Measurements from ENCODE around the gene NME9. TPM values are rescaled to one million over a fixed set of nuclear protein-coding genes. Genes with fewer than 3 reads are reported as not detected.
"Not testable (repeated sequence)": the region's sequence is repeated elsewhere in the genome, so short reads cannot be mapped to it uniquely, and the experiment has no call there.

Gene NME9
- total and polyA plus RNA-seq, 2 donors (not counting 3 experiments of a cell fraction or from before 2014, with no cell fraction given): 0.08 TPM; not detected in 1

DNA sequence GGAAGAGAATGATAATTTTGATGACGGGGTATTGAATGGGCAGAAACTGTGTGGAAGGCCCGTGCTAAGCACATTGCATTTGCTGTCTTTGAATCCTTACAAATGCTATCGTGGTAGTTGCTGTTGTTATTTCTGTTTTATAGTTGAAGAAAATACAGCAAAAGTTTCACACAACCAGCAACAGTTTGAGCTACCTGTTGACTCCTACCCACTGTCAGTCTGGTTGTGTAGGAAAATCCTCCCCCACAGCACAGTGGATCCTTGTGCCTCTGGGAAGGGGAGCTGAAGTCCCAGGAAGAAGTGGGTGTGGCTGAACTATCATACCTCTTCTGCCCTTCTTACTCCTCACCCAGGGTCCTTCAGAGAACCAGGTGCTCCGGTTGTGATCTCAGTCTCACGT lies 48.2 kb upstream of the NME9 start:
- no TSS peak for BruUV-seq (replicated peaks)
- no peak for FAIRE-seq
- no peaks in the 10 kb centered on the region for H3K79me2 ChIP-seq (ENCODE audit: control insufficient read depth, insufficient read depth, low read length)
- no peaks in the 10 kb centered on the region for H4K20me1 ChIP-seq (replicated peaks; ENCODE audit: control insufficient read depth, extremely low read depth, insufficient read depth, low read length)
- intact Hi-C loops (cut with micrococcal nuclease): no loop called here
- H3K27ac ChIP-seq (ENCODE audit: insufficient read depth, low read depth, low read length): no peak overlapping the region
- no peaks in the 10 kb centered on the region for H3K27me3 ChIP-seq (ENCODE audit: control insufficient read depth in 2 of 2, insufficient read depth in 2 of 2, low read length in 2 of 2)
- no peak for TF ChIP-seq FOS (IDR thresholded peaks at IDR 0.05; ENCODE audit: borderline replicate concordance, insufficient read depth, low read length)
- TF ChIP-seq, protein P1, sequence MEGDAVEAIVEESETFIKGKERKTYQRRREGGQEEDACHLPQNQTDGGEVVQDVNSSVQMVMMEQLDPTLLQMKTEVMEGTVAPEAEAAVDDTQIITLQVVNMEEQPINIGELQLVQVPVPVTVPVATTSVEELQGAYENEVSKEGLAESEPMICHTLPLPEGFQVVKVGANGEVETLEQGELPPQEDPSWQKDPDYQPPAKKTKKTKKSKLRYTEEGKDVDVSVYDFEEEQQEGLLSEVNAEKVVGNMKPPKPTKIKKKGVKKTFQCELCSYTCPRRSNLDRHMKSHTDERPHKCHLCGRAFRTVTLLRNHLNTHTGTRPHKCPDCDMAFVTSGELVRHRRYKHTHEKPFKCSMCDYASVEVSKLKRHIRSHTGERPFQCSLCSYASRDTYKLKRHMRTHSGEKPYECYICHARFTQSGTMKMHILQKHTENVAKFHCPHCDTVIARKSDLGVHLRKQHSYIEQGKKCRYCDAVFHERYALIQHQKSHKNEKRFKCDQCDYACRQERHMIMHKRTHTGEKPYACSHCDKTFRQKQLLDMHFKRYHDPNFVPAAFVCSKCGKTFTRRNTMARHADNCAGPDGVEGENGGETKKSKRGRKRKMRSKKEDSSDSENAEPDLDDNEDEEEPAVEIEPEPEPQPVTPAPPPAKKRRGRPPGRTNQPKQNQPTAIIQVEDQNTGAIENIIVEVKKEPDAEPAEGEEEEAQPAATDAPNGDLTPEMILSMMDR (IDR thresholded peaks at IDR 0.05; ENCODE audit: extremely low read depth in 1 of 2, insufficient read depth in 1 of 2, low read depth in 1 of 2, low read length in 2 of 2): no peak
- no peak for TF ChIP-seq JUN (IDR thresholded peaks at IDR 0.05; ENCODE audit: borderline replicate concordance, insufficient read depth, insufficient read length, low read depth)
- TF ChIP-seq GATA2 (IDR thresholded peaks at IDR 0.05; ENCODE audit: insufficient read depth, insufficient read length, low read depth, low read length): no peak
- TF ChIP-seq, protein P2, sequence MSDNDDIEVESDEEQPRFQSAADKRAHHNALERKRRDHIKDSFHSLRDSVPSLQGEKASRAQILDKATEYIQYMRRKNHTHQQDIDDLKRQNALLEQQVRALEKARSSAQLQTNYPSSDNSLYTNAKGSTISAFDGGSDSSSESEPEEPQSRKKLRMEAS (IDR thresholded peaks at IDR 0.05; ENCODE audit: insufficient read depth, insufficient read length): no peak
- TF ChIP-seq POLR2A (IDR thresholded peaks at IDR 0.05; ENCODE audit: low read depth, low read length): no peak
- TF ChIP-seq EZH2 (IDR thresholded peaks at IDR 0.05; ENCODE audit: borderline replicate concordance, low read depth, low read length, severe bottlenecking): no peak
- TF ChIP-seq MYC (IDR thresholded peaks at IDR 0.05; ENCODE audit: low read depth, low read length): no peak
- TF ChIP-seq POLR2AphosphoS5 (IDR thresholded peaks at IDR 0.05; ENCODE audit: insufficient read depth, low read depth, low read length): no peak
- H3K4me1 ChIP-seq (ENCODE audit: control insufficient read depth, extremely low read depth, insufficient read depth, low read length): no peaks in the 10 kb centered on the region
- DNase-seq (ENCODE audit: low read depth, low spot score): no peak
- H3K36me3 ChIP-seq (ENCODE audit: control insufficient read depth in 2 of 2, extremely low read depth in 1 of 2, insufficient read depth in 2 of 2, low read length in 2 of 2): no peaks in the 10 kb centered on the region
- ChIA-PET CTCF (no interaction called here), POLR2A (no interaction called here)
- H3K9me1 ChIP-seq (replicated peaks; ENCODE audit: control insufficient read depth, extremely low read depth, insufficient read depth, low read length): no peaks in the 10 kb centered on the region
- no peak overlapping the region for H3K4me2 ChIP-seq (ENCODE audit: insufficient read depth, low read length)
- no peak overlapping the region for H3K9ac ChIP-seq (replicated peaks; ENCODE audit: extremely low read depth, insufficient read depth, low read length)
- H3K4me3 ChIP-seq (replicated peaks in 1 of 3; ENCODE audit: insufficient read depth in 1 of 3, low read depth in 1 of 3, low read length in 3 of 3): no peak overlapping the region
- dilution Hi-C loops (cut with MboI; ENCODE audit: extremely low pct_ligation_motif_present, low sequenced_read_pairs): no loop called here
- H3K9me3 ChIP-seq (replicated peaks; ENCODE audit: control insufficient read depth, insufficient read depth, low read length): no peaks in the 10 kb centered on the region
- H2AFZ ChIP-seq (ENCODE audit: low read depth, low read length): no peak overlapping the region

DNA sequence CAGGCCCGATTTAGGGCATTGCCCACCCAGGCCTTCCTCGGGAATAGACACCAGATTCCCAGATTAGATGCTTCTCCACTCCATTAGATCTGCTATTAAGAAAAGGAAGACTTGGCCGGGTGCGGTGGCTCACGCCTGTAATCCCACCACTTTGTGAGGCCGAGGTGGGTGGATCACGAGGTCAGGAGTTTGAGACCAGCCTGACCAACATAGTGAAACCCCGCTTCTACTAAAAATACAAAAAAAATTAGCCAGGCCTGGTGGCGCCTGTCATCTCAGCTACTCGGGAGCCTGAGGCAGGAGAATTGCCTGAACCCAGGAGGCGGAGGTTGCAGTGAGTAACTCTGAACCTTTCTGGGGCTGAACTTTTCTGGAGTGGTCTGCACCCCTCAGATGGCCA lies 47.6 kb upstream of the NME9 start:
- CTCF ChIA-PET; H3K9ac ChIP-seq (replicated peaks; ENCODE audit: extremely low read depth, insufficient read depth, low read length); DNase-seq (ENCODE audit: low read depth, low spot score); dilution Hi-C loops (cut with MboI; ENCODE audit: extremely low pct_ligation_motif_present, low sequenced_read_pairs); H3K9me1 ChIP-seq (replicated peaks; ENCODE audit: control insufficient read depth, extremely low read depth, insufficient read depth, low read length); H3K4me1 ChIP-seq (ENCODE audit: control insufficient read depth, extremely low read depth, insufficient read depth, low read length); H4K20me1 ChIP-seq (replicated peaks; ENCODE audit: control insufficient read depth, extremely low read depth, insufficient read depth, low read length); H3K36me3 ChIP-seq (ENCODE audit: control insufficient read depth in 2 of 2, extremely low read depth in 1 of 2, insufficient read depth in 2 of 2, low read length in 2 of 2); POLR2A ChIA-PET; H3K79me2 ChIP-seq (ENCODE audit: control insufficient read depth, insufficient read depth, low read length); H3K4me2 ChIP-seq (ENCODE audit: insufficient read depth, low read length); H3K4me3 ChIP-seq (replicated peaks in 1 of 3; ENCODE audit: insufficient read depth in 1 of 3, low read depth in 1 of 3, low read length in 3 of 3); H2AFZ ChIP-seq (ENCODE audit: low read depth, low read length); H3K9me3 ChIP-seq (replicated peaks; ENCODE audit: control insufficient read depth, insufficient read depth, low read length); BruUV-seq (replicated peaks); H3K27ac ChIP-seq (ENCODE audit: insufficient read depth, low read depth, low read length); intact Hi-C loops (cut with micrococcal nuclease); H3K27me3 ChIP-seq (ENCODE audit: control insufficient read depth in 2 of 2, insufficient read depth in 2 of 2, low read length in 2 of 2): not testable (repeated sequence)
- FAIRE-seq: peak; percentile 55

All from endothelial cell of umbilical vein (primary cell).